Transverse colon (tissue), 4 donors: ENCODE results near the gene HPSE. TPM values are rescaled to one million over a fixed set of nuclear protein-coding genes. Genes with fewer than 3 reads are reported as not detected.

Experiments used
- DNase-seq: peaks from one replicate; pipeline ENCODE4 v3.0.0-alpha.2; 2019
- H3K27ac ChIP-seq, 4 donors: fragments of 200-600 bp; sonication (generic); 2 replicates each; pipeline ENCODE4 v1.5.1; 2016 to 2018; ENCODE audit warnings: inconsistent platforms in 4 of 4
- H3K27me3 ChIP-seq: fragments of 200-600 bp; sonication (generic); 2 replicates; pipeline ENCODE4 v1.5.1; 2017; ENCODE audit warnings: inconsistent platforms
- H3K36me3 ChIP-seq, 4 donors: fragments of 200-600 bp; sonication (generic); 2 replicates each; pipeline ENCODE4 v1.5.1; 2017 to 2019; ENCODE audit warnings: inconsistent platforms in 4 of 4
- H3K4me1 ChIP-seq, 4 donors: fragments of 200-600 bp; sonication (generic); 2 replicates each; pipeline ENCODE4 v1.5.1; 2017 to 2020; ENCODE audit warnings: inconsistent platforms in 4 of 4
- H3K4me3 ChIP-seq, 4 donors: fragments of 200-600 bp; sonication (generic); 1 replicate in 1 of 4; 2 replicates in 3 of 4; pipeline versions ENCODE4 v1.5.1 to v1.6.1; 2017 to 2019; ENCODE audit warnings: inconsistent platforms in 4 of 4
- H3K9me3 ChIP-seq, 2 donors: fragments of 200-600 bp; sonication (generic); 2 replicates each; pipeline ENCODE4 v1.5.1; 2017 to 2019; ENCODE audit warnings: inconsistent platforms in 2 of 2
- EP300 ChIP-seq: sonication (generic); formaldehyde crosslinking; IDR thresholded peaks from one replicate; pipeline ENCODE4 v1.6.1; 2017; ENCODE audit warnings: antibody characterized with exemption, low read depth
- POLR2A ChIP-seq: fragments of 450-650 bp; IDR thresholded peaks from one replicate; pipeline ENCODE4 v1.6.1; 2016; ENCODE audit warnings: antibody characterized with exemption, mild to moderate bottlenecking, moderate library complexity
- POLR2AphosphoS5 ChIP-seq, 3 donors: sonication (generic); formaldehyde crosslinking; IDR thresholded peaks; one replicate each; pipeline ENCODE4 v1.6.1; 2016; ENCODE audit warnings: antibody characterized with exemption in 3 of 3
- WGBS, 2 donors: methylation state at CpG; one replicate each; pipeline ENCODE4 v1.1.5; 2018; ENCODE audit warnings: low coverage in 1 of 2; 5-methylcytosine and 5-hydroxymethylcytosine counted together
- in situ Hi-C, 4 donors: fragments of 200-750 bp; cut with MboI; loops; one replicate each; pipeline versions ENCODE4 v1.15.0 to v1.15.1; 2017; ENCODE audit warnings: low sequenced_read_pairs in 3 of 4, low pct_ligation_motif_present in 1 of 4, low pct_unique_long_range_greater_than_20kb in 1 of 4
- intact Hi-C: fragments of 100-400 bp; cut with DNase I; formaldehyde crosslinking; loops from one replicate; pipeline ENCODE4 v1.15.1; 2023; ENCODE audit warnings: low total_unique reads
- total RNA-seq, 4 donors: library from RNA; depleted of rRNA; stranded (reverse); fragments of >200 nt; gene quantifications; one replicate each; pipeline ENCODE4 v1.1.0, GENCODE V29; 2016
- TF ChIP-seq, protein P1 (sequence below), 5 experiments: fragments of 200-600 bp in 3 of 5; fragments of 450-650 bp in 2 of 5; sonication (generic) in 3 of 5; IDR thresholded peaks; 1 replicate in 2 of 5; 2 replicates in 3 of 5; pipeline ENCODE4 v1.5.1; 2016 to 2017; ENCODE audit warnings: antibody characterized with exemption in 5 of 5, inconsistent platforms in 3 of 5, mild to moderate bottlenecking in 2 of 5, moderate library complexity in 1 of 5

The HPSE gene
- total RNA-seq, 4 donors from 2014 or later = 0.75 to 5.4 (median 4.3) TPM

DNA sequence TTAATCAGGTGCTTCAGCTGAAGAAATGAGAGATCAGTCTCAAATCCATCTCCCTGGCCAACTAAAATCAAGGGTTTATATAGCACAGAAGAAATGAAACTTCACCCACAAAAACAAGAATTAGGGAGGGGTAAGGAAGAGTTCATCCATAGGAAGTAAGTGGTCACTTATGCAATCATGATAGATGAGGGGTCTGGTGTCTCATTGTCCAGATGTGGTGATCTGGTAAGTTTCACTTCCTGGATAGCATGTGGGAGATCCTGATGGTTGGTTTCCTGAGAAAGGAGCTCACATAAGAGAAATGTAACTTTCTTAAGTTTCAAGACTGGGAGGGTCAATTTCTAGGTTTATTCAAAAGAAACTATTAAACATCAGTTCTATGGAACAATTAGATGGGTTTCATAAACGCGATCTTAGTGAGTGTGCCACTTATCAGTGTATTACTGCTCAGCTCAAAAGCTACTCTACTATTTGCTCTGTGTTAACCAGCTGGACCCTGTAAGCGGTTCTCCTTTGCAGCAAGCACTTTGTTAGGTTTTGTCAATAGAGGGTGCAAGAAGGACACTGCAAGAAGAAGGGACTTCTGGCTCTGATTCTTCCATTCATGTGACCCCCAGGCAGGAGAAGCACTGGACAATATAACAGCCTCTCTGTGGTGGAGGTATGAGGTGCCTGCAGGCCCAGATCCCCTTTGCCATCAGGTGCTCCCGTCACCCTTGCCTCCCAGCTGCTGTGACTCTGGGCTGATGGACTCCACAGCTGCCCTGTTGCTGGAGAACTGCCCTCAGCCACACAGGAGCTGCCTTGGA lies 35.4 kb upstream of the HPSE start:
- Histone ChIP-seq H3K27ac (no peak overlapping the region), H3K27me3 (no peaks in the 10 kb centered on the region), H3K4me3 (no peak overlapping the region), H3K36me3 (no peaks in the 10 kb centered on the region), H3K4me1 (no peaks in the 10 kb centered on the region), H3K9me3 (no peaks in the 10 kb centered on the region)
- no peak for DNase-seq
- 47 to 65% methylated on average over 2 to 4 of the region's 4 CpGs for WGBS, 2 donors
- intact Hi-C loops (no loop called here), in situ Hi-C loops (no loop called here)
- TF ChIP-seq EP300 (no peak), POLR2AphosphoS5 (IDR thresholded peaks at IDR 0.05) (no peak), POLR2A (no peak)
- TF ChIP-seq, protein P1, sequence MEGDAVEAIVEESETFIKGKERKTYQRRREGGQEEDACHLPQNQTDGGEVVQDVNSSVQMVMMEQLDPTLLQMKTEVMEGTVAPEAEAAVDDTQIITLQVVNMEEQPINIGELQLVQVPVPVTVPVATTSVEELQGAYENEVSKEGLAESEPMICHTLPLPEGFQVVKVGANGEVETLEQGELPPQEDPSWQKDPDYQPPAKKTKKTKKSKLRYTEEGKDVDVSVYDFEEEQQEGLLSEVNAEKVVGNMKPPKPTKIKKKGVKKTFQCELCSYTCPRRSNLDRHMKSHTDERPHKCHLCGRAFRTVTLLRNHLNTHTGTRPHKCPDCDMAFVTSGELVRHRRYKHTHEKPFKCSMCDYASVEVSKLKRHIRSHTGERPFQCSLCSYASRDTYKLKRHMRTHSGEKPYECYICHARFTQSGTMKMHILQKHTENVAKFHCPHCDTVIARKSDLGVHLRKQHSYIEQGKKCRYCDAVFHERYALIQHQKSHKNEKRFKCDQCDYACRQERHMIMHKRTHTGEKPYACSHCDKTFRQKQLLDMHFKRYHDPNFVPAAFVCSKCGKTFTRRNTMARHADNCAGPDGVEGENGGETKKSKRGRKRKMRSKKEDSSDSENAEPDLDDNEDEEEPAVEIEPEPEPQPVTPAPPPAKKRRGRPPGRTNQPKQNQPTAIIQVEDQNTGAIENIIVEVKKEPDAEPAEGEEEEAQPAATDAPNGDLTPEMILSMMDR (IDR thresholded peaks at IDR 0.05) = no peak

DNA sequence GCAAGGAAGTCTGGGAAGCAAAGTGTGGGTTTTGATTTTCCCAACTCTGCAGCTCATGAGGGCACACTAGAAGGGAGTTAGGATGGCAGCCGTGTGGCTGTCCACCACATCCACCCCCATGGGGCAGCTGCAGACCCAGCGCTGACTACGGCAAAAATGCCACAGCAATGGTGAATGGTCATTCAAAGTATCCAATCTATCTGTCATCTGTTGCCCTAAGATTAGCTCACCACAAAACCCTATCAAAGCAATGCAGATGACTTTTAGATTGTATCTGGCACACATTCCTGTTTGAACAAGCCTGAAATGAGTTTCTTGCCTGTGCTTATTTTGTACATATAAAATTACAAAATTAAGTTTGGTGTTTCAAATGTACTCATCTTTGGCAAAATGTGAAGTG lies 29.7 kb upstream of the HPSE start:
- in situ Hi-C loops (no loop called here), intact Hi-C loops (loop anchor here (5.0 kb wide), 1 partner anchor 1597 kb away; no protein-coding TSS in a partner anchor)
- WGBS, 2 donors = 72 to 93% methylated on average over 3 of the region's 3 CpGs
- no peak overlapping the region for H3K27ac ChIP-seq
- no peaks in the 10 kb centered on the region for H3K27me3 ChIP-seq
- H3K4me3 ChIP-seq = no peak overlapping the region
- DNase-seq = no peak
- TF ChIP-seq POLR2AphosphoS5 (IDR thresholded peaks at IDR 0.05) (no peak), POLR2A (no peak), EP300 (no peak)
- TF ChIP-seq, protein P1 (IDR thresholded peaks at IDR 0.05) = no peak
- no peaks in the 10 kb centered on the region for H3K36me3 ChIP-seq
- no peaks in the 10 kb centered on the region for H3K9me3 ChIP-seq
- H3K4me1 ChIP-seq = peaks cover 0 to 4% (median 2%) of the 10 kb centered on the region in 4 donors

DNA sequence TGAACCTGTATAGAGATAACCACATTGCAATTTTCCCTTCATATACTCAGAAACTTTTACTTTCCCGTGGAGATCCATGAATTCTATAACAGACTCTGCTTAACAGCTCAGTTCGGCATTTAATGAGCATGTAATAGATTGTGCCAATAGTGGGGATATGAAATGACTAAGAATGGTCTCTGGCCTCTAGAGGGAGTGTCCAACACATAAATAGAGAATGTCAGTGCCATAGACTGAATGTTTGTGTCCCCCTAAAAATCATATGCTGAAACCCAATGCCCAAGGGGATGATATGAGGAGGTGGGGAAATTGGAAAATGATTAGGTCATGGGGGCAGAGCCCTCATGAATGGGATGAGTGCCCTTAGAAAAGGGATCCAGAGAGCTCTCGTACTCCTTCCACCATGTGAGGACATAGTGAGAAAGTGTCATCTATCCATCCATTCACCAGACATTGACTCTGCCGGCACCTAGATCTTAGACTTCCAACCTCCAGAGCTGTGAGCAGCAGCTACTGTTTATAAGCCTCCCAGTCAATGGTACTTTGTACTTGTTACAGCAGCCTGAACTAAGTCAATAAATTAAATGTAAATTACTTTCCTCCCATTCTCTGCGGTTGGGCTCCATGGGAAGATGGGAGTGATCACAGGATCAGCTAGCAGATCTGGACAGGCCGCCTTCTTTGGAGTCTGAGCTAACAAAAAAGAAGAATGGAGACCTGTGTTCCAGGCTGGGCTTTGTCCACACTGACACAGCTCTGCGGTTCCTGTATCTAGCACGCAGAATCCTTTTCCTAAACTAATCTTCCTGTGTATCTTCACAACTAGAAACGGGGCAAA lies 28.1 kb upstream of the HPSE start:
- 54 to 59% methylated on average over 6 to 9 of the region's 9 CpGs for WGBS, 2 donors
- no peaks in the 10 kb centered on the region for H3K27me3 ChIP-seq
- in situ Hi-C loops (no loop called here), intact Hi-C loops (loop anchor here (5.0 kb wide), 1 partner anchor 1595 kb away; no protein-coding TSS in a partner anchor)
- H3K4me1 ChIP-seq = peaks cover 0 to 4% (median 2%) of the 10 kb centered on the region in 4 donors
- H3K27ac ChIP-seq = no peak overlapping the region
- no peaks in the 10 kb centered on the region for H3K9me3 ChIP-seq
- TF ChIP-seq, protein P1 (IDR thresholded peaks at IDR 0.05) = peak in 1 of 5 experiments; percentile 9
- no peak for TF ChIP-seq POLR2AphosphoS5 (IDR thresholded peaks at IDR 0.05)
- no peak overlapping the region for H3K4me3 ChIP-seq
- peak; percentile 19 for DNase-seq
- H3K36me3 ChIP-seq = no peaks in the 10 kb centered on the region

DNA sequence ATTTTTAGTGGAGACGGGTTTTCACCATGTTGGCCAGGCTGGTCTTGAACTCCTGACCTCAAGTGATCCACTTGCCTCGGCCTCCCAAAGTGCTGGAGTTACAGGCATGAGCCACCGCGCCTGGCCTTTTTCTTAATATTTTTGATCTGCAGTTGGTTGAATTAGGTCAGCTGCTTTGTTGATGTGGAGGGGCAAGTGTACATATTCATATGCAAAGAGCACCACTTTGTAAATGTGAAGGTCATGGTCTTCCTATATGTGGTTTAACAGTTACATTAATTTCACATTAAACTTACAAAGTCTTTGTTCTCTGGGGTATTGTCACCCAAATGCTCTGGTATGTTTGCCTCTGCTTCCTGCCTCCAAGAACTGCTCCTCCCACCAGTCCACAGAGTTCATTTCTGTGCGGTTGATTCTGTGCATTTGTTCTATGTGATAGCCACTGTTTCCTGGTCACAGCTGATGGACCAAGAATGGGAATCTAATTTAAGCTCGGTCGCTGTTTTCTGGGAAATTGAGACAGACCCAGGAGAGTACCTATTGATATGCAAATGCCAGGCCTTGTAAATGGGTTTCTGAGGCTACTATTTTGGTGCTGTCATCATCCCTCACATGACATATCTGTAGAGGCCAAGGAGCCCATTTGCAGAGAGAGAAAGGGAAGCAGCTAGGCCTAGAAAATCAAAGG lies 26.9 kb upstream of the HPSE start:
- intact Hi-C loops = loop anchor here (5.0 kb wide), 1 partner anchor 1594 kb away; no protein-coding TSS in a partner anchor
- Histone ChIP-seq H3K27ac (no peak overlapping the region), H3K9me3 (no peaks in the 10 kb centered on the region), H3K4me1 (peaks cover 0 to 11% (median 2%) of the 10 kb centered on the region in 4 donors), H3K4me3 (no peak overlapping the region), H3K36me3 (no peaks in the 10 kb centered on the region), H3K27me3 (no peaks in the 10 kb centered on the region)
- WGBS, 2 donors = 90 to 91% methylated on average over 4 to 7 of the region's 7 CpGs
- TF ChIP-seq POLR2A (no peak), POLR2AphosphoS5 (IDR thresholded peaks at IDR 0.05) (no peak), EP300 (no peak)
- TF ChIP-seq, protein P1 (IDR thresholded peaks at IDR 0.05) = no peak
- in situ Hi-C loops = no loop called here
- DNase-seq = no peak
